Sigmoid colon (tissue), 7 donors: Measurements from ENCODE around the gene RAB3GAP2. TPM values are rescaled to one million over a fixed set of nuclear protein-coding genes. Genes with fewer than 3 reads are reported as not detected.

Experiments used
- DNase-seq: peaks from one replicate; pipeline ENCODE4 v3.0.0-alpha.2; 2019
- H3K27ac ChIP-seq, 4 donors: fragments of 200-600 bp; sonication (generic); one replicate each; pipeline ENCODE4 v1.5.1; 2016 to 2019; ENCODE audit warnings: mild to moderate bottlenecking in 1 of 4
- H3K27me3 ChIP-seq, 3 donors: fragments of 200-600 bp; sonication (generic); one replicate each; pipeline ENCODE4 v1.5.1; 2019; ENCODE audit warnings: mild to moderate bottlenecking in 1 of 3
- H3K36me3 ChIP-seq, 4 donors: fragments of 200-600 bp; sonication (generic); one replicate each; pipeline ENCODE4 v1.5.1; 2016 to 2019
- H3K4me1 ChIP-seq, 4 donors: fragments of 200-600 bp; sonication (generic); one replicate each; pipeline ENCODE4 v1.5.1; 2017 to 2019
- H3K4me3 ChIP-seq, 4 donors: fragments of 200-600 bp; sonication (generic); one replicate each; pipeline ENCODE4 v1.5.1; 2017 to 2019; ENCODE audit warnings: mild to moderate bottlenecking in 2 of 4, moderate library complexity in 1 of 4
- H3K9me3 ChIP-seq, 4 donors: fragments of 200-600 bp in 3 of 4; sonication (generic) in 3 of 4; one replicate each; pipeline versions ENCODE4 v1.5.1 to v1.6.1; 2013 to 2019
- EP300 ChIP-seq, 4 donors: sonication (generic); formaldehyde crosslinking; IDR thresholded peaks; one replicate each; pipeline ENCODE4 v1.6.1; 2017; ENCODE audit warnings: antibody characterized with exemption in 4 of 4
- POLR2A ChIP-seq, 2 donors: fragments of 450-650 bp; IDR thresholded peaks; one replicate each; pipeline ENCODE4 v1.6.1; 2016; ENCODE audit warnings: antibody characterized with exemption in 2 of 2, mild to moderate bottlenecking in 2 of 2, moderate library complexity in 2 of 2
- POLR2AphosphoS5 ChIP-seq, 4 donors: sonication (generic); formaldehyde crosslinking; IDR thresholded peaks; one replicate each; pipeline ENCODE4 v1.6.1; 2017; ENCODE audit warnings: antibody characterized with exemption in 4 of 4
- WGBS, 2 donors: extraction: QIAGEN DNeasy Blood & Tissue Kit; methylation state at CpG; one replicate each; pipeline ENCODE4 v1.1.7; 2013; 5-methylcytosine and 5-hydroxymethylcytosine counted together
- intact Hi-C: fragments of 100-400 bp; cut with DNase I; formaldehyde crosslinking; loops from one replicate; pipeline ENCODE4 v1.15.1; 2023
- polyA plus RNA-seq, 3 donors: library from polyadenylated mRNA; stranded (reverse); fragments of 200-250 nt; gene quantifications; one replicate each; pipeline ENCODE4 v1.2.3, GENCODE V29; 2013
- total RNA-seq, 4 donors: library from RNA; depleted of rRNA; stranded (reverse); fragments of >200 nt; gene quantifications; one replicate each; pipeline ENCODE4 v1.1.0, GENCODE V29; 2016
- TF ChIP-seq, protein P1 (sequence below), 4 experiments: fragments of 450-650 bp in 3 of 4; fragments of 200-600 bp in 1 of 4; IDR thresholded peaks; one replicate each; pipeline ENCODE4 v1.5.1; 2016 to 2019; ENCODE audit warnings: antibody characterized with exemption in 4 of 4, mild to moderate bottlenecking in 3 of 4, moderate library complexity in 2 of 4
- donor health status: healthy with polysubstance abuse.
- donor health status: Bipolar disorder and iron deficiency.
- donor health status: healthy.

RAB3GAP2 gene, protein sequence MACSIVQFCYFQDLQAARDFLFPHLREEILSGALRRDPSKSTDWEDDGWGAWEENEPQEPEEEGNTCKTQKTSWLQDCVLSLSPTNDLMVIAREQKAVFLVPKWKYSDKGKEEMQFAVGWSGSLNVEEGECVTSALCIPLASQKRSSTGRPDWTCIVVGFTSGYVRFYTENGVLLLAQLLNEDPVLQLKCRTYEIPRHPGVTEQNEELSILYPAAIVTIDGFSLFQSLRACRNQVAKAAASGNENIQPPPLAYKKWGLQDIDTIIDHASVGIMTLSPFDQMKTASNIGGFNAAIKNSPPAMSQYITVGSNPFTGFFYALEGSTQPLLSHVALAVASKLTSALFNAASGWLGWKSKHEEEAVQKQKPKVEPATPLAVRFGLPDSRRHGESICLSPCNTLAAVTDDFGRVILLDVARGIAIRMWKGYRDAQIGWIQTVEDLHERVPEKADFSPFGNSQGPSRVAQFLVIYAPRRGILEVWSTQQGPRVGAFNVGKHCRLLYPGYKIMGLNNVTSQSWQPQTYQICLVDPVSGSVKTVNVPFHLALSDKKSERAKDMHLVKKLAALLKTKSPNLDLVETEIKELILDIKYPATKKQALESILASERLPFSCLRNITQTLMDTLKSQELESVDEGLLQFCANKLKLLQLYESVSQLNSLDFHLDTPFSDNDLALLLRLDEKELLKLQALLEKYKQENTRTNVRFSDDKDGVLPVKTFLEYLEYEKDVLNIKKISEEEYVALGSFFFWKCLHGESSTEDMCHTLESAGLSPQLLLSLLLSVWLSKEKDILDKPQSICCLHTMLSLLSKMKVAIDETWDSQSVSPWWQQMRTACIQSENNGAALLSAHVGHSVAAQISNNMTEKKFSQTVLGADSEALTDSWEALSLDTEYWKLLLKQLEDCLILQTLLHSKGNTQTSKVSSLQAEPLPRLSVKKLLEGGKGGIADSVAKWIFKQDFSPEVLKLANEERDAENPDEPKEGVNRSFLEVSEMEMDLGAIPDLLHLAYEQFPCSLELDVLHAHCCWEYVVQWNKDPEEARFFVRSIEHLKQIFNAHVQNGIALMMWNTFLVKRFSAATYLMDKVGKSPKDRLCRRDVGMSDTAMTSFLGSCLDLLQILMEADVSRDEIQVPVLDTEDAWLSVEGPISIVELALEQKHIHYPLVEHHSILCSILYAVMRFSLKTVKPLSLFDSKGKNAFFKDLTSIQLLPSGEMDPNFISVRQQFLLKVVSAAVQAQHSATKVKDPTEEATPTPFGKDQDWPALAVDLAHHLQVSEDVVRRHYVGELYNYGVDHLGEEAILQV (N-terminal part only)
- total RNA-seq = 10 to 100 TPM; 22.7 to 31.6 (median 25.6) TPM
- polyA plus RNA-seq = 10 to 100 TPM in 1 of 3 donors, 1 to 10 TPM in 2; 3.0 to 10.2 (median 4.2) TPM

DNA sequence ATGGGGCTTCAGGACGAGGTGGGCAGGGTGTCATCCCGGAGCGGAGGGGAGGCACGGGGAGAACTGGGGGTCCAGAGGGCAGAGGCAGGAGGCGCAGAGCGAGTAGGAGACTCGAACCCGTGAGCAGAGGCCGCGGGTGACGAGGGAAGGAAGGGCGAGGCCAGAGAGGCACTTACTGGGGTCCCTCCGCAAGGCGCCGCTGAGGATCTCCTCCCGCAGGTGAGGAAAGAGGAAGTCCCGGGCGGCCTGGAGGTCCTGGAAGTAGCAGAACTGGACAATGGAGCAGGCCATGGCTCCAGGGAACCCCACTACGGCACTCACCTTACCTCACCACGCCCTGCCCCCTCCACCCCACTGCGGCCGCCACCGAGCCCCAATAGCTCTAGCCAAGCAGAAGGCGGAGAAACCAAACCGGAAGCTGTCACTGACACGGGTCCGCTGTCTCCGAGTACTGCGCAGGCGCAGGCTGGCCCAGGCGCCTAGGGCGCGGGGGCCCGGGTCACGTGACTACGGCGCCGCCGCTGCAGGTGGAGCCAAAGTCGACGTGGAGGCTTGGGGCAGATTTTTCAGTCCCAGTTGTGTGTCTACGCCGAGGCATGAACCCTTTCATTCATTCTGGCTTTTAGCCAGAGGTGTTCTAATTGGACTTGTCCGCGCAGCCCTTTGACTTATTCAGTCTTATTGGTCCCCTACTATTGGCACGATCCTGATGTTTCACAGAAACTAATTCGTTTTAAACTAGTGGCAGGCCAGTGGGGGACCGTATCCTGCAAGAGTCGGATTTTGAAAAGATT lies at the start of gene RAB3GAP2:
Gene RAB3GAP2, minus strand, starts transcription at position 407 of the 794 bp plus-strand sequence. Its CDS starts 116 bp downstream, at position 291.
- peaks cover 0 to 35% (median 29%) of the 10 kb centered on the region in 4 donors for H3K4me1 ChIP-seq
- TF ChIP-seq, protein P1, sequence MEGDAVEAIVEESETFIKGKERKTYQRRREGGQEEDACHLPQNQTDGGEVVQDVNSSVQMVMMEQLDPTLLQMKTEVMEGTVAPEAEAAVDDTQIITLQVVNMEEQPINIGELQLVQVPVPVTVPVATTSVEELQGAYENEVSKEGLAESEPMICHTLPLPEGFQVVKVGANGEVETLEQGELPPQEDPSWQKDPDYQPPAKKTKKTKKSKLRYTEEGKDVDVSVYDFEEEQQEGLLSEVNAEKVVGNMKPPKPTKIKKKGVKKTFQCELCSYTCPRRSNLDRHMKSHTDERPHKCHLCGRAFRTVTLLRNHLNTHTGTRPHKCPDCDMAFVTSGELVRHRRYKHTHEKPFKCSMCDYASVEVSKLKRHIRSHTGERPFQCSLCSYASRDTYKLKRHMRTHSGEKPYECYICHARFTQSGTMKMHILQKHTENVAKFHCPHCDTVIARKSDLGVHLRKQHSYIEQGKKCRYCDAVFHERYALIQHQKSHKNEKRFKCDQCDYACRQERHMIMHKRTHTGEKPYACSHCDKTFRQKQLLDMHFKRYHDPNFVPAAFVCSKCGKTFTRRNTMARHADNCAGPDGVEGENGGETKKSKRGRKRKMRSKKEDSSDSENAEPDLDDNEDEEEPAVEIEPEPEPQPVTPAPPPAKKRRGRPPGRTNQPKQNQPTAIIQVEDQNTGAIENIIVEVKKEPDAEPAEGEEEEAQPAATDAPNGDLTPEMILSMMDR (IDR thresholded peaks at IDR 0.05) = no peak
- TF ChIP-seq POLR2AphosphoS5 (IDR thresholded peaks at IDR 0.05) = peak; percentile 81 to 88 (median 86)
- peak in 1 of 4 donors; percentile 74 for TF ChIP-seq EP300 (IDR thresholded peaks at IDR 0.05)
- TF ChIP-seq POLR2A (IDR thresholded peaks at IDR 0.05) = peak; percentile 41 to 45
- peak; percentile 98 for DNase-seq
- no peaks in the 10 kb centered on the region for H3K9me3 ChIP-seq
- peak within 1 kb of the TSS; percentile 77 to 90 (median 88) for H3K27ac ChIP-seq
- intact Hi-C loops = loop anchor here (5.0 kb wide), 1 partner anchor 255 kb away; the partner anchor contains the start of gene MARK1
- H3K36me3 ChIP-seq = peaks cover 0 to 4% (median 0%) of the 10 kb centered on the region in 4 donors
- 0% methylated on average over 49 of the region's 49 CpGs for WGBS, 2 donors
- H3K4me3 ChIP-seq = peak within 1 kb of the TSS; percentile 60 to 97 (median 90)
- H3K27me3 ChIP-seq = no peaks in the 10 kb centered on the region

DNA sequence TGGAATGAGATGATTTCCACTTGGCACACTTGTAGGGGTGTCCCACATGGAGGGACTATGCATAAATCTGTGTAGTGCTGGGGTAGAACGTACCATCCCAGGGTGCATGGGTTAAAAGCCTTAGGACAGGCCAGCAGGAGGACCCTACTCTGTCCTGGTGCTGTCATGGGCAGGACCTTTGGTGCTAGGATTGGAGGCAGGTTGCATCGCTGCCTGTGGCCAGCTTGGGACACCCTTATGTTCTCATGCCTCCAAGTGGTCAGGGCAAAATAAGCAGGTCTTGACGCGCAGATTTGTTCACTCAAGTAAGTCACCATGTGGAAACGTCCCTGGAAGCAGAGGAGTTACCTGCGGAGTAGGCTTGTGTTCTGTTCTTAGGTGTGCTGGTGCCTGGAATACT lies 49.5 kb upstream of the RAB3GAP2 start:
- no peaks in the 10 kb centered on the region for H3K9me3 ChIP-seq
- intact Hi-C loops = no loop called here
- no peaks in the 10 kb centered on the region for H3K27me3 ChIP-seq
- H3K27ac ChIP-seq = no peak overlapping the region
- no peaks in the 10 kb centered on the region for H3K36me3 ChIP-seq
- 92 to 96% methylated on average over 6 of the region's 6 CpGs for WGBS, 2 donors
- TF ChIP-seq EP300 (IDR thresholded peaks at IDR 0.05) = no peak
- TF ChIP-seq POLR2A (IDR thresholded peaks at IDR 0.05) = no peak
- TF ChIP-seq POLR2AphosphoS5 (IDR thresholded peaks at IDR 0.05) = no peak
- TF ChIP-seq, protein P1 (IDR thresholded peaks at IDR 0.05) = no peak
- H3K4me3 ChIP-seq = no peak overlapping the region
- no peak for DNase-seq
- no peaks in the 10 kb centered on the region for H3K4me1 ChIP-seq

DNA sequence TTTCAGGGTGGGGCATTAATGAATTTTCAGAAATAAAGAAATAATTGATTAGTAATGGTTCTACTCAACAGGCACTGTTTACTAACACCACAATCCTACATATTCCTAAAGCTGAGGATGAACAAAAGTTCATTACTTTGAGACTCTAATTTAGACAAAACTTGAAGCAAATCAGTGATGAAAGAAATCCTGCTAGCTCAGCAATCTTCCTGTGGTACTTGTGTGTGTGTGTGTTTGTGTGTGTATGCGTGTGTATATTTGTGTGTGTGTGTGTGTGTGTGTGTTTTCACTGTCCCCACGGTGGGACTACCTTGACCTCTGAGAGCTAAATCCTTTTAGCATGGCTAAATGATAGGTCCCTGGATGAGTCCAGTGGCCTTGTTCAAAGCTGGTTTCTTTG lies 48.5 kb upstream of the RAB3GAP2 start:
- TF ChIP-seq EP300 (IDR thresholded peaks at IDR 0.05) (no peak), POLR2AphosphoS5 (IDR thresholded peaks at IDR 0.05) (no peak), POLR2A (IDR thresholded peaks at IDR 0.05) (no peak)
- TF ChIP-seq, protein P1 (IDR thresholded peaks at IDR 0.05) = no peak
- intact Hi-C loops = no loop called here
- DNase-seq = no peak
- Histone ChIP-seq H3K36me3 (no peaks in the 10 kb centered on the region), H3K4me1 (no peaks in the 10 kb centered on the region), H3K27ac (no peak overlapping the region), H3K9me3 (no peaks in the 10 kb centered on the region), H3K4me3 (no peak overlapping the region), H3K27me3 (no peaks in the 10 kb centered on the region)
- 71 to 80% methylated on average over 2 of the region's 2 CpGs for WGBS, 2 donors

DNA sequence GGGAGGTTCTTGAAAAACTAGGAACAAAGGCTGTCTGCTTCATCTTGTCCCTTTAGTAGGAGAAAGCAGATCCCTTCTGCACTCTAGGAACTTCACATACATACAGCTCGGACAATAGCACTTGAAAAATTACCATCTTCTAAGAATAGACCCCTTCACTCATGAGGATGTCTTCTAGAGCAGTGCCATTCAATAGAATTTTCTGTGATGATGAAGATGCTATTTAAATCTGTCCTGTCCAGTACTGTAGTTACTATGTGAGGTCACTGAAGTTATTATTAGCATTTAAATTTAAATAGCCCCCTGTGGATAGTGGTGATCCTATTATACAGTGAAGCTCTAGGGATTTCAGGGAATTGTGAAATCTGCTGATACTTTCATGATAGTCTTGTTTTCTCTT lies 46.4 kb upstream of the RAB3GAP2 start:
- WGBS, 2 donors = 94% methylated on average over 1 of the region's 1 CpG
- no peaks in the 10 kb centered on the region for H3K4me1 ChIP-seq
- no peaks in the 10 kb centered on the region for H3K9me3 ChIP-seq
- TF ChIP-seq POLR2A (IDR thresholded peaks at IDR 0.05) (no peak), POLR2AphosphoS5 (IDR thresholded peaks at IDR 0.05) (no peak), EP300 (IDR thresholded peaks at IDR 0.05) (no peak)
- TF ChIP-seq, protein P1 (IDR thresholded peaks at IDR 0.05) = no peak
- intact Hi-C loops = no loop called here
- DNase-seq = no peak
- H3K36me3 ChIP-seq = no peaks in the 10 kb centered on the region
- H3K27me3 ChIP-seq = no peaks in the 10 kb centered on the region
- no peak overlapping the region for H3K27ac ChIP-seq
- no peak overlapping the region for H3K4me3 ChIP-seq
